Stimulated activated CD8-positive, alpha-beta memory T cell treated with anti-CD3 and anti-CD28 coated beads, Interleukin-12 subunit alpha, Interleukin-12 subunit beta, amount 100 ng/mL, for 24 hours (primary cell): ENCODE results near the gene SLC6A17.

Source experiments
- DNase-seq: peaks from one replicate; pipeline ENCODE4 v3.0.0-alpha.2; 2020; ENCODE audit errors: extremely low read depth

The SLC6A17 gene

DNA sequence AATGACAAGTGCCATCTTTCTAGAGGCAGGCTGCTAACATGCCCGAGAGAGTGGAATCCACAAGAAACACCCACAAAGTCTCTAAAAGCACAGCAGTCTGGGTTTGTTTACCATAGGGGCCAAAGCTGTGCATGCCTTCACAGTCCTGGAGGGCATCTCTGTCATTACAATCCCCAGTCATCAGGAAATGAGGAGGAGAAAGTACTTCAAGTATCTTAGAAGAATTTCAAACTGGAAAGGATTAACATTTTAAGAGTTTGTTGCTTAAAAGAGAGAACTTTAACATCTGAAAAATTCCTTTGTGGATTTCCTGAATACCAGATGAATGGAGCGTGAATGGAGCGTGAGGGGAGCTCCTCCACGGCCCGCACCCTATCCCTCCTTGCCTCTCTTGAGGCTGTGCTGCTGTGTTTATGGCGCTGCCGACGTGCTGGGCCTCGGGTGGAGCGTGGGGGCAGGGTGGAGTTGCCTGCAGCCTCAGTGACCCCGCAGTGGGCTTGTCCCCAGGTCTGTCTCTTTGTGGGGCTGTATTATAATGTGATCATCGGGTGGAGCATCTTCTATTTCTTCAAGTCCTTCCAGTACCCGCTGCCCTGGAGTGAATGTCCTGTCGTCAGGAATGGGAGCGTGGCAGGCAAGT, 23.3 kb downstream of the SLC6A17 start:
- no peak for DNase-seq

DNA sequence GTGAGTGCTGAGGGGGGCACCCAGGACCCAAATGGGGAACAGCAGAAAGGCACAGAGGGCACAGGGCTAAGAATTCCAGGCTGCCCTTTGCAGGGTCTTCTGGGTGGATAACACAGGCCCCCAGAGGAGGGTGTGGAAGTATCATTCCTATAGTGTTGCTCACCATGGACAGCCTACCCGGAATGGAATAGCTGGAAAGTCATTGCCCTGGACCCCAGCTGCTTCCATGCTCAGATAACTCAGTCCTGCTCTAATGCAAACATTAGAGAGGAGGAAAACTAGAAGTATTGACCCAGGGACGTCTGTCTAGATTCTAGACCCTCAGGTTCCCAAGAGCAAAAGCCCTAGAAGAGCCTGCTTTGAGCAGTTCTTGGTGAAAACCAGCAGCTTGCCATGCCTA, 24.7 kb downstream of the SLC6A17 start:
- DNase-seq: no peak

DNA sequence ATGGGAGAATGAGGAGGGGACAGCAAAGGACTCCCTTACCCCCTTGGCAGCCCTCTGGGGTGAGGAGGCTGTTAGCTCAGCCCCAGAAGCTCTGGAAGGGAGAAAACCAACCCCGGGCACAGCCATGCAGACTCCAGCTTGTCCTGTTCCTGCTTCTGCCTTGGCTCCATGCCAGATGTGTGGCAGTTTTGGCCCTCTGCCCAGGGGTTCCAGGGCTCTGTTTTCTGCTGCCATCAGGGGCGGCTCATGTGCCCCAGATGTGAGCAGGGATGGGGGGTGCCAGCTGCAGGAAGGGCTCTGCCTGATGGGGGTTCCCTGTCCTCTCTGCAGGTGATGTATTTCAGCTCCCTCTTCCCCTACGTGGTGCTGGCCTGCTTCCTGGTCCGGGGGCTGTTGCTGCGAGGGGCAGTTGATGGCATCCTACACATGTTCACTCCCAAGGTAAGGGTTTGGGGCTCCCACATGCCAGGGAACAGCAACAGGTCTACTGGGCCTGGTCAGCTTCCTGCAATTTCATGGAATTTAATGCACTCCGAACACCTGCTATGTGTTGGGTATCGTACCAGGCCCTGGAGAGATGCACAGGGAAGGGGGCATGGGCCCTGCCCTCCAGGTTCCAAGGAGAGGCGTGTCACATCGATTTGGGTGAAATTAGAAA, 26.1 kb downstream of the SLC6A17 start:
- no peak for DNase-seq

DNA sequence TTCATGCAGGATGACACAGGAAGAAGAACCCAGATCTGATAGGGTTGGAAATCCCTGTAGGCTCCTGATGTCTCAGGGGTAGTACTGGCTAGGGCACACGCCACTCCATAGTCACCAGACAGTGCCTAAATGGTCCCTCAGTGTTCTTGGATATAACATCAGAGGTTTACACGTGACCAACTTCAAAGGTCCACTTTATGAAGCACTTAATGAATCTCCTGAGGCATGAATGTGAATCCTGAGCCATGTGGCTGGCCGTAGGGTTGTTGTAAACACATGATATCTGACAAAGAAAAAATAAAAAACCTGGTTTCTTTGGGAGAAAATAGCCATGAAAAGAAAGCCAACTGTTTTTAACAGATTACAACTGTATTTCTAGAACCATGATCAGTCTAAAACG, 27.5 kb downstream of the SLC6A17 start:
- no peak for DNase-seq

DNA sequence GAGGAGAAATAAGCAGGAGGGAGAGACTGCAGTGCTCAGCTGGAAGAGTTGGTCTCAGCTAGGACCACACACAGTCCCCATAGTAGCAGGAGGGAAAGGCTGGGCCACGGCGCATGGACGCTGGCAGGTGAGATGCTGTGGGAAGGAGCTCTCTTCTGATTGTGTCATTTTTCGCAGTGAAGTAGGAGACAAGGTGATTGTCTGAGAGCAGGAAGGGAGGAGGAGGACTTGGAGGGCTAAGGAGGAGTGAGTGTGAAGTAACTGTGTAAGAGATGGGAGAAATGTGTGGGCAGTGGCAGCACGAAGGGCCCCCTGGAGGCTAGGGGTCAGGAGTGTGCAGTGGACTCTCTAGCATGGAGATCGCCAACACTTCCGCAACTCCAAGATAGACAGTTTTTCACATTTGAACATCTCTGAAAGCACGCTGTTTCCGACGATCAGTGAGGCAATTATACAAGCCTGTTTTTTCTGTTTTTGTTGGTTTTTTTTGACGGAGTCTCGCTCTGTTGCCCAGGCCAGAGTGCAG, 33.4 kb downstream of the SLC6A17 start:
- no peak for DNase-seq

DNA sequence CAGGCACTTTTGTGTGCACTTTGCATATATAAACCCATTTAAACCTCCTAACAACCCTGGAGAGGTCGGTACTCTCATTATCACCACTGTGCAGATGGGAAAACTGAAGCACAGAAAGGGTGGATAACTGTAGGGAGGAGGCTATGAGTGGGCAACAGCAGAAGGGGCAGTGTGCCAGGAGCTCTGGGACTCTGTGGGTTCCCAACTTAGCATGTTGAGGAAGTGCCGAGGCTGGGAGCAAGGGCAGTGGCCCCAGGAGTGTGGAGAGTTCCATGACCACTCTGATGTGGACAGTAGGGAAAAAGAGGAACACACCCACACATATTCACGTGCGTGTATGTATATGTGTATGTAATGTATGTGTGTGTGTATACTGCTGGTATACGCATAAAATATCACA, 34.2 kb downstream of the SLC6A17 start:
- no peak for DNase-seq

DNA sequence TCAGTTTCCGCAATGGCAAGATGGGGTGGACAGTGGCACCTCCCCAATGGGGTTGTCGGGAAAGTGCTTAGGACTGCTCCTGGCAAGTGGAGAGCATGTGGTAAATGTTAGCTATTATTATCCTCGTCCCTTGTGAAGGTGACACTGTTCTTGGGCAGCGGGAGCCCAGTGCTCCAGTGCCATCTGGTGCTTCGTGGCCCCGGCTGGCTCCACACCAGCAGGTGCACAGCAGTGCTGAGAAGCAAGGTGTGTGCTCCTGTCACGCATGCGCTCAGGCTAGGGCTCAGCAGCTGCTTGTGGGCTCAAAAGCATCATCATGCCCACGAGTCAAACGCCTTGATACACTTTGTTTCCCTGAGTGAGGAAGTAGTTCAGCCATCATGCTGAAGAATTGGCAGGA, 34.9 kb downstream of the SLC6A17 start:
- DNase-seq: no peak

DNA sequence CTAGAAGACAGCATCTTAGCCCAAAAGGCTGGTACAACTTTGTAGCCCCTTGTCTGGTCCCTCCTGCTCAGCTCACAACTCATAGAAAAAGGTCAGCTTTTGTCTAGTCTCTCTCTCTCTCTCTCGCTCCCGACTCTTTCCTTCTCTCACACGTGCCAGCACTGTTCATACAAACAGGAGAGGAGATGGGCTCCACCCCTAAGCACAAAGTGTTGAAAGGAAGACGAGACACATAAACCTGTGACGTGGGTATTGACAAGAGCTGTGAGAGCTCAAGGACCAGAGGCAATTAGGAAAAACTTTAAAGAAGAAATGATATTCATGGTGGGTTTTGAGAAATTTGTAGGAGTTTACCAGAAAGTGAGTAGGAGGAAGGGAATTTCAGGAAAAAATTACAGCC, 36.3 kb downstream of the SLC6A17 start:
- no peak for DNase-seq

DNA sequence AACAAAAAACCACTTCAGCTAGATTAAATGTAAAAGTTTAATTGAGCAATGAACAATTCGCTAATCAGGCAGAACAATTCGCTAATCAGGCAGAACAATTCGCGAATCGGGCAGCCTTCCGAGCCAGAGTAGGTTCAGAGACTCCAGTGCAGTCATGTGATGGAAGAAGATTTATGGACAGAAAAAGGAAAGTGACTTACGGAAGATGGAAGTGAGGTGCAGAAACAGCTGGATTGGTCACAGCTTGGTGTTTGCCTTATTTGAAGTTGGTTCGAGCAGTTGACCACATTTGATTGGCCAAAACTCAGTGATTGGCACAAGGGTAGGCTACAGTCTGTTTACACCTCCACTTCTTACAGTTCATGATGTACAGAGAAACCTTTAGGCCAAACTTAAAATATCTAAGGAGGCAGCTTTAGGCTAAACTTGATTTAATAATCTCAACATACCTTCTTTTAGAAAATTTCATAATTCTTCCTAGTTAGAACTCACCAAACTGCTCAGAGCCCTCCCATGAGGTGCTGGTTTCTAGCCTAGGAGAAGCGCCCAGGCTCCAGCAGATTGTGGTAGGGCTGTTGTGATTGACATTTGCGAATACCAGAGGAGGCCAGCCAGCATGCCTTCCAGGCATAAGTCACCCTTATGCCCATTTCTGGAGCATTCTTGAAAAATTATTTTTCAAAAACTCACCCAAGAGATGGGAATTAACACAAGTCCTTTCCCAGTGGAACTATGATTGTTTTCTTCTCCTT, 37.0 kb downstream of the SLC6A17 start:
- DNase-seq: no peak

DNA sequence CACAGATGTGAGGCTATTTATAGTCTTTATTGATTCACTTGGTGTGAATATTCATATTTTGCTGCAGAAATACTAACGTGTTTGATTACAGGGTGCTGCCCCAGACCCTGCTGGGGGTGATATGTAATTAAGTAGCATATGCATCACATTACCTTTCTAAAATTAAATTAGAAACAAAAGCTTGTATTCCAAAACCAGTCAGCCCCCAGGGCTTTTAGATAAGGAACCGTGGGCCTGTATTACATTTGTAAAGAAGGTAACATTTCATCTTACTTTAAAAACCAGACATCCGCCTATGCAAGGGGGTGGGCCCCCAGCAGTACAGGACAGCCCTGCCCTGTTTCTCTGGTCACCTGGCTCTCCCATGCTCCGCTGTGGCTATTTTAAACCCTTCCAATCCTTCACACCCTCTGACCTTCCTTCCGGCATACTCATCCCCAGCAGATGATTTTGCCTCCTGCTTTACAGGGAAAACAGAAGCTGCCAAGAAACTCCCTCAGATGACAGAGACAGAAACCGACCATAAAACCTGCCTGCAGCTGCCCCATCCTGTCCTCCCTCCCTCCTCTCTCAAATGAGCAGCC, 37.8 kb downstream of the SLC6A17 start:
- DNase-seq: no peak

DNA sequence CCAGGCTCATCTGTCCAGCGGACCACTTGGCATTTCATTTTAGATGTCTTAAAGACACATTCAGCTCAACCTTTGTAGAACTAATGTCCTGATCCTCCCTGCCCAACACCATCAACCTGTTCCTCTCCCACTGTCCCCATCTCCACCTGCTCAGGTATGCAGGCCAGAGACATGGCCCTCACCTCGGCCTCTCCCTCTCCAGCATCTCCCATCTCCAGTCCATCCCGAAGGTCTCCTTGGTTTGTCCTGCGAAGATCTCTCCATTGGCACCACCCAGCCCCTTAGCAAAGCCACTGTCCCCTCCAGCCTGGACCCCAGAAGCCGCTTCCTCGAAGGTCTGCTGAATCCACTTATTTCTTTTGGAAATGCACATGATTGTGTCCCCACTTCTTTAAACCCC, 38.9 kb downstream of the SLC6A17 start:
- DNase-seq: no peak

DNA sequence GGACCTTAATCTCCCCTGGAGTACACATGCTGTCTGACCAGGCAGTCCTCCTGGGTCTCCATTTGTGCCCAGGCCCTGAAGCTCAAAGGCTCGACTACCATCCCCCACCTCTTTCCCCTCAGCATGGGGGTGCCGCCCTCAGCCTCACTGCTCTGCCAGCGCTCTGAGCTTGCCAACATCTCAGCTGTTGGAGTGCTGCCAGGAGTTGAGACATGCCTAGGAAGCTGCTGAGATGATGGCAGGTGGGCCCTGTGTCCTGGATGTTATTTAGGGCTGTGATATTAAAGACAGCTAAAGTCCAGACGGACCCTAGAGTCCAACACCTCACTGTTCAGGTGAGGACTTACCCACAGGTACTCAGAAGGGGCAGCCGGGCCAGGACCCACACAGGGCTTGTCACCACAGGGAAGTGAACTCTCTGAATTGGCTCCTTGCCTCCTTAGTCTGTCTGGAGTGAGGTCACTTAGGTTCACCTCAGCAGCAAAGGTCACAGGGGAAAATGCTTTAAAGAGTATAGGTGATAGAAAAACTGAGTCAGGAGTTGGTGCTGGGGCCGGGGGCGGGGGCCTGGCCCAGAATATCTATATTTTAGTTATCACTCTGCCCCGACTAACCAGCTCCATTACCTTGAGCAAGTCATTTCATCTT, 40.1 kb downstream of the SLC6A17 start:
- no peak for DNase-seq

DNA sequence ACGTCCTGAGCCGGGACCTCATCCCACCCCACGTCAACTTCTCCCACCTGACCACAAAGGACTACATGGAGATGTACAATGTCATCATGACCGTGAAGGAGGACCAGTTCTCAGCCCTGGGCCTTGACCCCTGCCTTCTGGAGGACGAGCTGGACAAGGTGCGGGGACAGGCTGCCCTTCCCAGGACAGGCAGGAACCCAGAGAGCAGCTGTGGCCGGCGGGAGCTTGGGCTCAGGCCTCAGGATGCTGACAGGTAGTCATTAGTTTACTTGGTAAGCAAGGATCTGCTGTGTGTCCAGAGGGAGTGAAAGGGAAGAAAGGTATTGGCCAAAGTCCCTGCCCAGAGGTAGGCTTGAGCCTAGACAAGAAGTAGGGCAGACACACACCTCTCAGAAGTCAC, 42.2 kb downstream of the SLC6A17 start:
- DNase-seq: no peak

DNA sequence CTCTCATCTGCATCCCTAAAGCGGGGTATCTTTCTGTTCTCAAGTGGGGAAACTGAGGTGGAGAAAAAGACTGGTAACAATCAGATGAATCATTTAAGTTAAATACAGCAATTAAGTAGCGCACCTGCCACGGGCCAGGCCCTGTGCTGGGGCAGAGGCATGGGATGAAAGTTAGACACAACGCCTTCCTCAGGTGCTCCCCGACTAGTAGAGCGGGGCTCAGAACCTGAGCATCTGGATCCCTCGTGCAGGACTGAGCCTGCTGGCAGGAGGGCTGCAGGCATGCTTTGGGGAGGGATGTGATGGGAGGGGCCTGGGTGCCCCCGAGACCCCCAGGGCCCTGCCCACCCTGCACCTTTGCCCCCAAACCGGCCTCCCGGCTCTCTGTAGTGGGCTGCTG, 44.9 kb downstream of the SLC6A17 start:
- no peak for DNase-seq

DNA sequence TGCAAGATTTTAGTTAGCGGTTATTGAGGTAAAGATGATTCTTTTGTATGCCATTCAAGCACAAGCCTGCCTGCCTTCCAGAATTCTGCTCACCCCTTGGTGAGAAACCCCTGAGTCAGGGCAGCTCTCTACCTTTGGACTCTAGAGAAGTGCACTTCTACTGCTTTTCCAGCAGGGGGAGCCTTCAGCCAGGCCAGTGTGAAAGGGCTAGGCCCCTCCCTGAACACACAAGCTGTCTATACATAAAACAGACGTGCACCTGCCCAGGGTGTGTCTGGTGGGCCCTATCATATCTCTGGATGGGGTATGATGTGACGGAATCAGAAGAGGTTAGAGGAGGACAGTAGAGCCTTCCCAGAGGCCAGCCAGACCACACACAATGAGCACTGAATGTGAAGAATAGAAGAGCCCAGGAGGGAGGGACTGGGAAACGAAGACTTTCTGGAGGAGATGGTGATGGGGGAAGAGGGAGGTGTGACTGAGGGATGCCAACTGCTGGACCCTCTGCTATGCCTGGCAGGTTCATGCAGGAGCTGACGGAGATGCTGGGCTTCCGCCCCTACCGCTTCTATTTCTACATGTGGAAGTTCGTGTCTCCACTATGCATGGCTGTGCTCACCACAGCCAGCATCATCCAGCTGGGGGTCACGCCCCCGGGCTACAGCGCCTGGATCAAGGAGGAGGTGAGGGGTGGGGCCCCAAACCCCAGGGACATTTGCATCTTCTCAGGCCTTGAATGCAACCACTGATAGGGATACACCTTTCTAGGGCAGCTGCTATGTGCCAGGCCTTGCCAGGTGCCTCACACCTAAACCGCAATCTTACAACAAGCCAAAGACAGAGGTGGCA, 46.8 kb downstream of the SLC6A17 start:
- DNase-seq: no peak

DNA sequence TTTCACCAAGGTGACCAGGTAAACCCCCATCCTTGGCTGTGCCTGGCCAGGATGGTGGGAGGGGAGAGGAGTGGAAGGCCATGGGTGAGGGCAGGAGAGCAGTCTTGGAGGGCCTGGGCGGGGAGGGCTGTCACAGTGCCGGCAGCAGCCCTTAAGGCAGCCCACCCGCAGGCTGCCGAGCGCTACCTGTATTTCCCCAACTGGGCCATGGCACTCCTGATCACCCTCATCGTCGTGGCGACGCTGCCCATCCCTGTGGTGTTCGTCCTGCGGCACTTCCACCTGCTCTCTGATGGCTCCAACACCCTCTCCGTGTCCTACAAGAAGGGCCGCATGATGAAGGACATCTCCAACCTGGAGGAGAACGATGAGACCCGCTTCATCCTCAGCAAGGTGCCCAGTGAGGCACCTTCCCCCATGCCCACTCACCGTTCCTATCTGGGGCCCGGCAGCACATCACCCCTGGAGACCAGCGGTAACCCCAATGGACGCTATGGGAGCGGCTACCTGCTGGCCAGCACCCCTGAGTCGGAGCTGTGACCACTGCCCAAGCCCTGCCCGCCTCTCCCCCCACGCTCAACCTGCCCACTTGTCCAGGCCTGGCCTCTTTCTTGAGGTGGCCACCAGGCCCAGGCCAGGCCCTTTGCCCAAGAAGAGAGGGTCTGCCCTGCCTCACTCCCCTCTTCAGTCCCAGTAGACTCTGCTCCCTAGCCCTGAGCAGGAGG, 47.8 kb downstream of the SLC6A17 start:
- no peak for DNase-seq

DNA sequence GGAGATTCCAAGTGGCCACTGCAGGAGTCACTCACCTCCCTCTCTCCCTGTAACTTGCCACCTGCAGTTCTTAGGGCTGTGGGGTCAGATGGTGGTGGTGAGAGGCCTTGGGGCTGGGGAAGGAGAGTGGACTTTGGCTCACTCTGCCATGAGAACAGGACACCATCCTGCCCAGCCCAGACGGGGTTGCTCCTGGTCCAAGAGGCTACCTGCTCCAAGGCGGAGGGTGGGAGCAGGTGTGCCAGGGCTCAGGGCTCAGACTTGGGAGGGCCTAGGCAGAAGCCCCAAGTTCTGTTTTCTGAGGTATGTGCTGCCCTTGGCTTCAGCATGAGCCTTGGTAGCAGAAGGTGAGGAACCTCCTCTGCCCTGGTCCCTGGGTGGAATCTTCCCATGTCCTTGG, 48.5 kb downstream of the SLC6A17 start:
- no peak for DNase-seq

DNA sequence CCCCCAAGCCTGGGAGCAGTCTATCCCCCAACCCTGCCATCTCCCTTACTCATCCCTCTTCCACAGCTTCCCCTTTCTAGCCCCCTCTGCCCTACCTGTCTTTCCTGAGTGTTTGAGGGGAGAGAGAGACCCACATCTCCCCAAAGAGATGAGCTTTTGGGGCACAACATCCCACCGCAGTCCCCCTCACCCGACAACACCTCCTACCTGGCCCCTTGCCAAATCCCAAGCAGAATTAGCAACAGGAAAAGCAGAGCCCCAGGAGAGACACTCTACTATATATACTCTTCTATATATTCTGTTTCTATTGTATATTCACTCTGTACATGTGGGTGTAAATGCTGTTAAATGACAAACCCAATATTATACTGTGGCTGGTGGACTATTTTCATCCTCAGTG, 49.9 kb downstream of the SLC6A17 start:
- no peak for DNase-seq

DNA sequence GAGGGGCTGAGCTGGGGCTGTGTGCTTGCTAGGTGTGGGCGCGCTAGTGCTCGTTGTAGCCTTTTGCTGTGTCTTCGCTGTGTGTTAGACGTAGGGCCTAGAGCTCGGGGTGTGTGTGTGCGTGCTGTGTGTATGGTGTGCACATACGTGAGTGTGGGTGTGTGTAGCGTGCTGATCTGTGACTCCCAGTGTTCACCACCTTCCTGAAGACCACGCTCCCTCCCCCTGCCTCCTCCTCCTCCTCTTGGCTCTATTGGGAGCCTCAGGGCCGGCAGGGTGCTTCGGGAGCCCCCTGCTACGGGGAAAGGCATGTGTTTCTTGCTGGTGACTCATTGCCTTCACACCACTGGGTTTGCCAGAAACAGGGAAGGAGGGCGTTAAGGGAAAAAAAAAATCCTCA, 50.4 kb downstream of the SLC6A17 start:
- no peak for DNase-seq

DNA sequence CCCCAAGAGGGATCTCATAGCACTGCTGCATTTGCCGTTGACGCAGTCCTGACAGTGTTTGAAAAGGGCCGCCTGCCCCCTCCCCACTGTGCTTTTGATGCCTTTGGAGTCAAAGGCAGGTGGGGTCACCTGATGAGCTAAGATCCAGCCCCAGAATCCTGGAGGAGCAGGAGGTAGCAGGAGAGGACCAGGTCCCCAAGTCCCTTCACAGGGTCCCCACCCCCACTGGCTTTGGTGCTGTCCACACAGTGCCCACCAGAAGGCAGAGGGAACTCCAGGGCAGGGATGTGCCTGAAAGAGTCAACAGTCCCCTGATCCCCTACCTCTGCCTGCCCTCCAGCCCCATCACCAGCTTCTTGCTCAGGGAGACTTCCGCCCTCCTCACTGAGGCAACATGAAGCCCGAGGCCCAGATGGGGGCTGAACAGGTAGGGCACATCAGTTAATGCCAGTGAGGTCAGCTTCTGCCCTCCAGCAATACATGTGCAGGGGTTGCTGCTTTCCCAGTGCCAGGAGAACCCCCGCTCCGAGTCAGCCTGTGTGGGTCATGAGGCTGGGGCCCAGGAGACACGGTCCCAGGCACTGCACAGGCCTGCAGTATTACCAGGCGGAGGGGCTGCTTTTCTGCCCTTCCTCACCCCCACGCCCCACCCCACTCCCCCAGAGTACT, 51.0 kb downstream of the SLC6A17 start:
- DNase-seq: no peak
